Parathyroid adenoma (tissue), 2 donors: ENCODE measurements around the gene FAM25A.
"Not testable (repeated sequence)": the region's sequence is repeated elsewhere in the genome, so short reads cannot be mapped to it uniquely, and the experiment has no call there.

ENCODE experiments used
- H2AFZ ChIP-seq: fragments of 300-600 bp; sonication (generic); one replicate; pipeline ENCODE4 v1.7.0; 2017; ENCODE audit warnings: antibody characterized with exemption, mild to moderate bottlenecking
- H3K27ac ChIP-seq: fragments of 300-600 bp; sonication (generic); one replicate; pipeline ENCODE4 v1.7.0; 2017
- H3K27me3 ChIP-seq: fragments of 300-600 bp; sonication (generic); one replicate; pipeline ENCODE4 v1.7.0; 2017; ENCODE audit warnings: low read length; ENCODE audit not compliant: control insufficient read depth, insufficient read depth
- H3K36me3 ChIP-seq: fragments of 300-600 bp; sonication (generic); one replicate; pipeline ENCODE4 v1.7.0; 2017; ENCODE audit warnings: low read length; ENCODE audit not compliant: control insufficient read depth, insufficient read depth
- H3K4me1 ChIP-seq: fragments of 300-600 bp; sonication (generic); one replicate; pipeline ENCODE4 v1.7.0; 2017; ENCODE audit warnings: control low read depth
- H3K4me2 ChIP-seq: fragments of 300-600 bp; sonication (generic); one replicate; pipeline ENCODE4 v1.7.0; 2017; ENCODE audit warnings: low read length
- H3K4me3 ChIP-seq: fragments of 300-600 bp; sonication (generic); one replicate; pipeline ENCODE4 v1.7.0; 2017; ENCODE audit warnings: low read depth, low read length
- H3K79me2 ChIP-seq: fragments of 300-600 bp; sonication (generic); one replicate; pipeline ENCODE4 v1.7.0; 2017; ENCODE audit warnings: control low read depth
- H3K9ac ChIP-seq: fragments of 300-600 bp; sonication (generic); one replicate; pipeline ENCODE4 v1.7.0; 2017; ENCODE audit warnings: mild to moderate bottlenecking
- H3K9me3 ChIP-seq: fragments of 300-600 bp; sonication (generic); one replicate; pipeline ENCODE4 v1.7.0; 2017; ENCODE audit warnings: low read length; ENCODE audit not compliant: control insufficient read depth
- TF ChIP-seq, protein P1 (sequence below): fragments of 300-600 bp; sonication (generic); IDR thresholded peaks from one replicate; pipeline ENCODE4 v1.7.0; 2017; ENCODE audit warnings: antibody characterized with exemption, mild to moderate bottlenecking
- donor health status: primary hyperparathyroidism.

Gene FAM25A

DNA sequence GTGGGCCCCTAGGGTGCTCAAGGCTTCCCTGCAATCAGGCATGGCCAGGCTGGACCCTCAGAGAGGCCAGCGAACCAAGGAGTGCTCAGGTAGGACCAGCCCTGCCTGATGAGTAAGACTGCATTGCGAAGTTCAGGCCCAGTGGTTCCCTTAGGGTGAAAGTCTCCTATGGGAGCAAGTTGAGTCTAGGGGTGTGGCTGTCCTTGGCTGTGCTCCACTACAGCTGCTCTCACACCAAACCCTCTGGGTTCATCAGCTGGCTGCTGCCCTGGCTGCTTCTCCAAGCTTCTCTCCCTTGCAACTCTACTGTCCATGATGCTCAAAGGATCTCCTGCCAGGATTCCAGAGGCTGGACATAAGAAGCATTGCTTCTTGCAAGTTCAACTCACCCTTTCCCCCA lies 18.7 kb downstream of the FAM25A start:
- TF ChIP-seq, protein P1, sequence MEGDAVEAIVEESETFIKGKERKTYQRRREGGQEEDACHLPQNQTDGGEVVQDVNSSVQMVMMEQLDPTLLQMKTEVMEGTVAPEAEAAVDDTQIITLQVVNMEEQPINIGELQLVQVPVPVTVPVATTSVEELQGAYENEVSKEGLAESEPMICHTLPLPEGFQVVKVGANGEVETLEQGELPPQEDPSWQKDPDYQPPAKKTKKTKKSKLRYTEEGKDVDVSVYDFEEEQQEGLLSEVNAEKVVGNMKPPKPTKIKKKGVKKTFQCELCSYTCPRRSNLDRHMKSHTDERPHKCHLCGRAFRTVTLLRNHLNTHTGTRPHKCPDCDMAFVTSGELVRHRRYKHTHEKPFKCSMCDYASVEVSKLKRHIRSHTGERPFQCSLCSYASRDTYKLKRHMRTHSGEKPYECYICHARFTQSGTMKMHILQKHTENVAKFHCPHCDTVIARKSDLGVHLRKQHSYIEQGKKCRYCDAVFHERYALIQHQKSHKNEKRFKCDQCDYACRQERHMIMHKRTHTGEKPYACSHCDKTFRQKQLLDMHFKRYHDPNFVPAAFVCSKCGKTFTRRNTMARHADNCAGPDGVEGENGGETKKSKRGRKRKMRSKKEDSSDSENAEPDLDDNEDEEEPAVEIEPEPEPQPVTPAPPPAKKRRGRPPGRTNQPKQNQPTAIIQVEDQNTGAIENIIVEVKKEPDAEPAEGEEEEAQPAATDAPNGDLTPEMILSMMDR: no peak
- Histone ChIP-seq H3K9ac (no peak overlapping the region), H3K9me3 (no peaks in the 10 kb centered on the region), H2AFZ (no peak overlapping the region), H3K36me3 (no peaks in the 10 kb centered on the region), H3K4me3 (no peak overlapping the region), H3K27ac (no peak overlapping the region), H3K79me2 (no peaks in the 10 kb centered on the region), H3K4me1 (no peaks in the 10 kb centered on the region), H3K27me3 (no peaks in the 10 kb centered on the region), H3K4me2 (no peak overlapping the region)

DNA sequence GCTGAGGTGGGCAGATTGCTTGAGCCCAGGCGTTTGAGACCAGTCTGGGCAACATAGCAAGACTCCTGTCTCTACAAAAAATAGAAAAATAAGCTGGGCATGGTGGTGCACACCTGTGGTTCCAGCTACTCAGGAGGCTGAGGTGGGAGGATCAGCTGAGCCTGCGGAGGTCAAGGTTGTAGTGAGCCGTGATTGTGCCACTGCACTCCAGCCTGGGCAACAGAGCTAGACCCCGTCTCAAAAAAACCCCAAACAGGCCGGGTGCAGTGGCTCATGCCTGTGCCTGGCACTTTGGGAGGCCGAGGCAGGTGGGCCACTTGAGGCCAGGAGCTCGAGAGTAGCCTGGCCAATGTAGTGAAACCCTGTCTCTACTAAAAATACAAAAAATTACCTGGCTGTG lies 23.5 kb downstream of the FAM25A start:
- not testable (repeated sequence) for H2AFZ ChIP-seq, H3K4me3 ChIP-seq, H3K9me3 ChIP-seq, H3K9ac ChIP-seq, H3K36me3 ChIP-seq, H3K27ac ChIP-seq, H3K4me2 ChIP-seq, H3K79me2 ChIP-seq, H3K27me3 ChIP-seq, H3K4me1 ChIP-seq

DNA sequence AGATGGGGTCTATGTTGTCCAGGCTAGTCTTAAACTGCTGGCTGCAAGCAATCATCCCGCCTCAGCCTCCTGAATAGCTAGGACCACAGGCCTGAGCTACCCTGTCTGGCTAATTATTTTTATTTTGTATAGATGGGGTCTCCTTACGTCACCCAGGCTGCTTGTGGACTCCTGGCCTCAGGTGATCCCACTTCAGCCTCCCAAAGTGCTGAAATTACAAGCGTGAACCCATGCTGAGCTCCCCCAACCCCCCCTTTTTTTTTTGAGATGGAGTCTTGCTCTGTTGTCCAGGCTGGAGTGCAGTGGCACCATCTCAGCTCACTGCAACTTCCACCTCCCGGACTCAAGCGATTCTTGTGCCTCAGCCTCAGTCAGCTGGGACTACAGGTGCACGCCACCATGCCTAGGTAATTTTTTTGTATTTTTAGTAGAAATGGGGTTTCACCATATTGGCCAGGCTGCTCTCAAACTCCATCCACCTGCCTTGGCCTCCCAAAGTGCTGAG lies 25.4 kb downstream of the FAM25A start:
- Histone ChIP-seq H3K79me2 (no peaks in the 10 kb centered on the region), H3K9ac (no peak overlapping the region), H3K4me2 (no peak overlapping the region), H2AFZ (no peak overlapping the region), H3K4me1 (no peaks in the 10 kb centered on the region), H3K4me3 (no peak overlapping the region), H3K27me3 (no peaks in the 10 kb centered on the region), H3K27ac (no peak overlapping the region), H3K9me3 (no peaks in the 10 kb centered on the region), H3K36me3 (no peaks in the 10 kb centered on the region)
- TF ChIP-seq, protein P1: no peak

DNA sequence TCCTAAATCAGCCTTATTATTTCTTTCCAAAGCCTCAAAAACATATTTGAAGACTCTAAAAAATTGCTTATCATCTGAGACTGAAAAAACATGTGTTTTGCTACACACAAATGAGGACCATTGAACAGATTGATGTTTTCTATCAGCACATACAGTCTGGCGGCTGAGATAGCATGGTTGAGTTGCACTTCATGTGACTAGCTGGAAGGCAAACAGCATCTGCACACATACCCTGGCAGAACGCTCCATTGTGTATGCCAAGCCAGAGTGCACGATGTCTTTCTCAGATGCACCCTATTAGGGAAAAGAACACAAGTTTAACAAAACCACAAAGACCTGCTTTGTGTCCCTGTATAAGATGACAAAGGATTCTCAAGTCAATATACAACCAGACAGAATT lies 33.0 kb downstream of the FAM25A start:
- no peak overlapping the region for H3K27ac ChIP-seq
- TF ChIP-seq, protein P1: no peak
- H3K4me2 ChIP-seq: no peak overlapping the region
- H3K79me2 ChIP-seq: no peaks in the 10 kb centered on the region
- no peaks in the 10 kb centered on the region for H3K9me3 ChIP-seq
- H2AFZ ChIP-seq: no peak overlapping the region
- no peaks in the 10 kb centered on the region for H3K4me1 ChIP-seq
- no peaks in the 10 kb centered on the region for H3K36me3 ChIP-seq
- no peak overlapping the region for H3K9ac ChIP-seq
- no peak overlapping the region for H3K4me3 ChIP-seq
- no peaks in the 10 kb centered on the region for H3K27me3 ChIP-seq

DNA sequence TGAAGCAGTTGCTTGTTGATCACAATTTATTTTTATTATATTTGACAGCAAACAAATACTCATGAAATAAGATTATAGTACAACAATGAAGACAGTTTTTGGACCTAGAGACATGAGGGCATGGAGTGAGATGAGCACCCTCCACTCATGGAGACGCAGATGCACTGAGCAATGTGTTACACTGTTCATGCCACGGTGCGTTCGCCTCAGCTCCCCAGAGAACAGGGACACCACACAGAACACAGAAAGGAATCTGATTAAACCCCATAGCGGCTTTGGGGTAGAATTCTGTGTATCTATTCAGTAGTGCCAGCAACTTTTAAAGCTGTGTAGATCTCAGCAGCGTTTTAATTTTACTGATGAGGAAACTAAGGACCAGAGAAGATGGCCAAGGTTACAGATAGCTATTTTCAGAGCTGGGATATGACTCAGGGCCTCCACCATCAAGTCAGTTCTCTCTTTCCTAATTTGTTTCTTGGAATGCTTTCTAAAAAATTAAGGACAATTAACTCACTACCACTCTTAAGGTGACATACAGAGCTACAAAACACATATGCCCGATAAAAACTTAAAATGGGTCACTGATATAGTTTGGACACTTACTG lies 33.6 kb downstream of the FAM25A start:
- Histone ChIP-seq H3K36me3 (no peaks in the 10 kb centered on the region), H3K9me3 (no peaks in the 10 kb centered on the region), H3K79me2 (no peaks in the 10 kb centered on the region), H3K27me3 (no peaks in the 10 kb centered on the region), H3K4me2 (no peak overlapping the region), H3K4me1 (no peaks in the 10 kb centered on the region), H3K27ac (no peak overlapping the region), H3K4me3 (no peak overlapping the region), H3K9ac (no peak overlapping the region), H2AFZ (no peak overlapping the region)
- TF ChIP-seq, protein P1: no peak
